BLaER1 treated with 17β-estradiol and CSF1 and Interleukin-3, amounts not matched to agents 10 nM and 100 nM (cell line): ENCODE measurements around the gene RASA4B.
"Not testable (repeated sequence)": the region's sequence is repeated elsewhere in the genome, so short reads cannot be mapped to it uniquely, and the experiment has no call there.

Experiments
- H3K27ac ChIP-seq, 11 experiments: shearing (Covaris generic); formaldehyde crosslinking; 2 replicates each; pipeline ENCODE4 v1.8.1; 2022
- H3K27me3 ChIP-seq, 11 experiments: shearing (Covaris generic); formaldehyde crosslinking; 2 replicates each; pipeline ENCODE4 v1.8.1; 2022
- H3K36me3 ChIP-seq, 11 experiments: shearing (Covaris generic); formaldehyde crosslinking; 2 replicates each; pipeline ENCODE4 v1.8.1; 2022
- H3K4me1 ChIP-seq, 10 experiments: shearing (Covaris generic); formaldehyde crosslinking; 2 replicates each; pipeline ENCODE4 v1.8.1; 2022
- H3K4me2 ChIP-seq, 11 experiments: shearing (Covaris generic); formaldehyde crosslinking; 2 replicates each; pipeline ENCODE4 v1.8.1; 2022
- H3K4me3 ChIP-seq, 10 experiments: shearing (Covaris generic); formaldehyde crosslinking; 2 replicates each; pipeline ENCODE4 v1.8.1; 2022
- H3K9ac ChIP-seq, 11 experiments: shearing (Covaris generic); formaldehyde crosslinking; 2 replicates each; pipeline ENCODE4 v1.8.1; 2022
- H3K9me3 ChIP-seq, 11 experiments: shearing (Covaris generic); formaldehyde crosslinking; replicated peaks in 1 of 11; 2 replicates each; pipeline ENCODE4 v1.8.1; 2022
- H4K20me1 ChIP-seq, 11 experiments: shearing (Covaris generic); formaldehyde crosslinking; 2 replicates each; pipeline ENCODE4 v1.8.1; 2022

Gene RASA4B

GRCh38 chr7:102527182-102527581 lies 9.6 kb upstream of the RASA4B start:
- not testable (repeated sequence) for H3K36me3 ChIP-seq, H3K27me3 ChIP-seq, H3K4me3 ChIP-seq, H3K4me1 ChIP-seq, H3K9me3 ChIP-seq, H3K9ac ChIP-seq, H3K27ac ChIP-seq, H4K20me1 ChIP-seq, H3K4me2 ChIP-seq

DNA sequence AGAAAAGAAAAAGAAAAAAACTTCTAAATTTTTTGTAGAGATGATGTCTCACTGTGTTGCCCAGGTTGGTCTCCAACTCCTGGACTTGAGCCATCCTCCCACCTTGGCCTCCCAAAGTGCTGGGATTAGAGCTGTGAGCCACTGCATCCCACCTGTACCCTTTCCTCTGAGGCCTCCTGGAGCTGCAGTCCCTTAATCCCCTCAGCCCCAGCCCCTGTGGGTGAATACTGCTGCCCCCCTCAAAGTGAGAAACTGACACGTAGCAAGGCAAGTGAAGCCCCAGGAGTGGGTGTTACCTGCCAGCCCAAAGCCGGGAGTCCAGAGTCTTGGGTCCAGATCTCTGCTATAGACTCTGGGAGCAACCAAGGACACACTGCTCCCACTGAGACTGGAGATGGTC lies 7.2 kb upstream of the RASA4B start:
- not testable (repeated sequence) for H3K9ac ChIP-seq, H3K9me3 ChIP-seq, H3K27me3 ChIP-seq, H3K4me3 ChIP-seq, H3K4me2 ChIP-seq, H3K27ac ChIP-seq, H3K4me1 ChIP-seq, H3K36me3 ChIP-seq, H4K20me1 ChIP-seq

DNA sequence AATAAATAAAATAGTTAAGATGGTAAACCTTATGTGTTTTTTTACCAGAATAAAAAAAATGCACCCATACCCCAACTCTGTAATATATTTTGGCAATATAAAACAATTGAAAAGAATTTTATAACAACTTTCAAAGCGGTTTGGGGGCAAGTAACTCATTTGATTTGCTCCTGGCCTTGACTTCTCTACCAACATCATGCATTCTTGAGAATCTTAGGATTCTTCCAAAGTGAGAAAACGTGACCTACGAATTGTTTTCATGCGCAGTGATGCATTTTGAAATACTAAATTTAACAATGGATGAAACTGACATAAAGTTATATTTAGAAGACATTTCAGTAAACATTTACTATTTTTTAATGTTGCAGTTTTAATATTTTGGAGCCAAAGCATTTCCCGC lies 3.2 kb upstream of the RASA4B start:
- not testable (repeated sequence) for H3K27me3 ChIP-seq, H3K4me2 ChIP-seq, H4K20me1 ChIP-seq, H3K4me1 ChIP-seq, H3K4me3 ChIP-seq, H3K27ac ChIP-seq, H3K36me3 ChIP-seq, H3K9me3 ChIP-seq, H3K9ac ChIP-seq

GRCh38 chr7:102516951-102517350 lies 626 bp downstream of the RASA4B start:
- H3K9me3 ChIP-seq, H3K4me1 ChIP-seq, H3K4me3 ChIP-seq, H3K4me2 ChIP-seq, H3K27me3 ChIP-seq, H4K20me1 ChIP-seq, H3K9ac ChIP-seq, H3K36me3 ChIP-seq, H3K27ac ChIP-seq: not testable (repeated sequence)

GRCh38 chr7:102515889-102516288 lies 1.7 kb downstream of the RASA4B start:
- H3K27ac ChIP-seq, H3K9ac ChIP-seq, H3K9me3 ChIP-seq, H3K4me3 ChIP-seq, H3K4me1 ChIP-seq, H3K36me3 ChIP-seq, H4K20me1 ChIP-seq, H3K27me3 ChIP-seq, H3K4me2 ChIP-seq: not testable (repeated sequence)

GRCh38 chr7:102514881-102515721 lies 2.5 kb downstream of the RASA4B start:
- not testable (repeated sequence) for H3K36me3 ChIP-seq, H4K20me1 ChIP-seq, H3K4me3 ChIP-seq, H3K9me3 ChIP-seq, H3K4me2 ChIP-seq, H3K9ac ChIP-seq, H3K27me3 ChIP-seq, H3K4me1 ChIP-seq
- H3K27ac ChIP-seq: peak overlapping the region in 1 of 11 experiments; percentile 52; a peak in 1 of 22 replicates

GRCh38 chr7:102512642-102513221 lies 4.8 kb downstream of the RASA4B start:
- Histone ChIP-seq H3K9ac (peak overlapping the region in 5 of 11 experiments; percentile 28 to 52 (median 42); a peak in 7 of 22 replicates), H3K4me2 (peak overlapping the region in 7 of 11 experiments; percentile 54 to 79 (median 61); a peak in 12 of 22 replicates), H3K4me3 (0 out of 20 replicates have a peak overlapping the region, but pooled peaks of 2 of the 10 experiments have one; percentile 7 to 29)

GRCh38 chr7:102511860-102512522 lies 5.6 kb downstream of the RASA4B start:
- not testable (repeated sequence) for H4K20me1 ChIP-seq, H3K4me1 ChIP-seq, H3K36me3 ChIP-seq, H3K27me3 ChIP-seq, H3K27ac ChIP-seq, H3K9ac ChIP-seq, H3K9me3 ChIP-seq, H3K4me3 ChIP-seq, H3K4me2 ChIP-seq

More at GRCh38 chr7:102512642-102513221, 4.8 kb downstream of the RASA4B start:
- H4K20me1 ChIP-seq, H3K27me3 ChIP-seq, H3K36me3 ChIP-seq, H3K4me1 ChIP-seq, H3K9me3 ChIP-seq: not testable (repeated sequence)
- H3K27ac ChIP-seq: peak overlapping the region in 10 of 11 experiments; percentile 42 to 69 (median 62); a peak in 17 of 22 replicates

DNA sequence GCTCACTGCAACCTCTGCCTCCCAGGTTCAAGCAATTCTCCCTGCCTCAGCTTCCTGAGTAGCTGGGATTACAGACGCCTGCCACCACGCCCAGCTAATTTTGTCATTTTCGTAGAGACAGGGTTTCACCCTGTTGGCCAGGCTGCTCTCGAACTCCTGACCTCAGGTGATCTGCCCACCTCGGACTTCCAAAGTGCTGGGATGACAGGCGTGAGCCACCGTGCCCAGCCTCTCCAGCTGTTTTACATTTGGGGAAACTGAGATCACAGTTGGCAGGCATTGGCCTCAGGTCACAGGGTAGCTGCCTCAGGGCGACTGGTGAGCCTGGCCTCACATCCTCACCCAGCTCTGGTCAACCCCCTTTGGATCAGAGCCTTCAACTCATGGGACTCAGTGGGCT lies 7.0 kb downstream of the RASA4B start:
- not testable (repeated sequence) for H3K27me3 ChIP-seq, H4K20me1 ChIP-seq, H3K27ac ChIP-seq, H3K4me2 ChIP-seq, H3K9ac ChIP-seq, H3K4me3 ChIP-seq, H3K9me3 ChIP-seq, H3K4me1 ChIP-seq, H3K36me3 ChIP-seq

DNA sequence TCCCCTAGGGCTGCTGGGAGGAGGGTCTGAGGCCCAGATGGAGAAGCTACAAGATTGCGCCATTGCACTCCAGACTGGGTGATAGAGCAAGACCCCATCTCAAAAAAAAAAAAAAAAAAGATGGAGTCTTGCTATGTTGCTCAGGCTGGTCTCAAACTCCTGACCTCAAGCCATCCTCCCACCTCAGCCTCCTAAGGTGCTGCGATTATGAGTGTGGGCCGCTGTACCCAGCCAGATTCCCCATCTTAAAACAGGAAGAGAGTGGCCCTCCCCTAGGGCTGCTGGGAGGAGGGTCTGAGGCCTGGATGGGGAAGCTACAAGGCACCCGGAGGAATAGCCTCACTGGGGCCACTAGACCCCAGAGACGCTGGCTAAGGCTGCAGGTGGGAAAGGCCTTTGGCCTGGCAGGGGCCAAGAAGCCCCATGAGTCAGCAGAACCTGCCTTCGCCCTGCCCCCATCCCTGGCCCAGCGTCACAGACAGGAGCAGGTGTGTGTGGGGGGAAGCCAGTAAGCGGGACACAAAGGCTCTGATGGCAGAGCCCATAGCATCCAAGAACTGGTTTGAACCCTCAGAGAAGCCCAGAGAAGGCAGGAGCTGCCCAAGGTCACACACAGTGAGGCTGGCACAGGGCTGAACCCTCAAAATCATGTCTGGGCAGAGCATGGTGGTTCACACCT lies 10.0 kb downstream of the RASA4B start:
- H3K27me3 ChIP-seq, H4K20me1 ChIP-seq, H3K36me3 ChIP-seq, H3K9ac ChIP-seq, H3K27ac ChIP-seq, H3K4me1 ChIP-seq, H3K9me3 ChIP-seq, H3K4me2 ChIP-seq, H3K4me3 ChIP-seq: not testable (repeated sequence)

DNA sequence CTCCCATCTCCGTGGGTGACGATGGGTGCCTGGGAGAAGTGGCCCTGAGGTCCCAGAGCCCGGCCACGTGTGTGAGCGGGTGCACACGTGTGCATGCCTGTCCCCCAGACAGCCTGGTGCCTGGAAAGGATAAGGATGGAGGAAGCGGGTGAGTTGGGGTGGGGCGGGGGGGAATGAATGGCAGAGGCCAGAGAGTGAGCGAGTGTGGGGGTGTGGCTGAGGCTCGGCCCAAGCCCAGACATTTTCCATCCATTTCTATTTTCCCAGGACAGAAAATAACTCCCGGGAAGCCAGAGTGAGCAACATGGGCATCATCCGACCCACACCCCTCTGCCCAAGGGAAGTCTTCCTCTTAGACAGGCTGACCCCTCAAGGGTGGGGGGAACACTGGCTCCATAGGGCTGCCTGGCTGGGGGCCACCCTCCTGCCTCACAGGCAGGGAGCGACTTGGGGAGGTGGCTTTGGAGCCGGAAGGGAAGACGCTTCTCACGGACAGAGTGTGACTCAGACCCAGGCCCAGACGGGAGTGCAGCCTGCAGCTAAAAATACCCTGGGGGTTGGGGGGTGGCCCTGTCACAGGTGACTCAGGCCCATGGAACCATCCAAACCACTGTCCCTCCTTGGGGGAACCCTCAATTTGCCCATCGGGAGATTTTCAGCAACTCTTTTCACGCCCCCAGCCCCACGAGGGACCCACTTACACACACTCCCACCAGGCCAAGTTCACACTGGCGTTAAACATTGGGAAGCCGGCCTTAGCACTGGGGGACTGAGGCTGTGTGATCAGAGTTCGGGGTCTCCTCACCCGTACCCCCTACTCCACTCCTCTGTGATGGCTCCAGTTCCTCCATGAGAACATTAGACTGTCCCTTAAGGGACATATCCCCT lies 12.0 kb downstream of the RASA4B start:
- H3K4me3 ChIP-seq, H3K36me3 ChIP-seq, H3K9me3 ChIP-seq, H3K27ac ChIP-seq, H3K4me2 ChIP-seq, H3K4me1 ChIP-seq, H4K20me1 ChIP-seq, H3K27me3 ChIP-seq, H3K9ac ChIP-seq: not testable (repeated sequence)

GRCh38 chr7:102503141-102503540 lies 14.4 kb downstream of the RASA4B start:
- H3K36me3 ChIP-seq, H3K27me3 ChIP-seq, H4K20me1 ChIP-seq, H3K27ac ChIP-seq, H3K4me2 ChIP-seq, H3K9ac ChIP-seq, H3K4me1 ChIP-seq, H3K4me3 ChIP-seq, H3K9me3 ChIP-seq: not testable (repeated sequence)

DNA sequence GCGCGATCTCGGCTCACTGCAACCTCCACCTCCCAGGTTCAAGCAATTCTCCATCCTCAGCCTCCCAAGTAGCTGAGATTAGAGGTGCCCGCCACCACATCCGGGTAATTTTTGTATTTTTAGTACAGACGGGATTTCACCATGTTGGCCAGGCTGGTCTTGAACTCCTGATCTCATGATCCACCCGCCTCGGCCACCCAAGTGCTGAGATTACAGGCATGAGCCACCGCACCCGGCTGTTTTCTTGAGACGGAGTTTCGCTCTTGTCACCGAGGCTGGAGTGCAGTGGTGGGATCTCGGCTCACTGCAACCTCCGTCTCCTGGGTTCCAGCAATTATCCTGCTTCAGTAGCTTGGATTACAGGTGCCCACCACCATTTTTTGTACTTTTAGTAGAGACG lies 19.3 kb downstream of the RASA4B start:
- H3K36me3 ChIP-seq, H3K4me2 ChIP-seq, H4K20me1 ChIP-seq, H3K4me3 ChIP-seq, H3K9ac ChIP-seq, H3K4me1 ChIP-seq, H3K27ac ChIP-seq, H3K9me3 ChIP-seq, H3K27me3 ChIP-seq: not testable (repeated sequence)
